ENCODE results near the gene BCL3.

The BCL3 gene

DNA sequence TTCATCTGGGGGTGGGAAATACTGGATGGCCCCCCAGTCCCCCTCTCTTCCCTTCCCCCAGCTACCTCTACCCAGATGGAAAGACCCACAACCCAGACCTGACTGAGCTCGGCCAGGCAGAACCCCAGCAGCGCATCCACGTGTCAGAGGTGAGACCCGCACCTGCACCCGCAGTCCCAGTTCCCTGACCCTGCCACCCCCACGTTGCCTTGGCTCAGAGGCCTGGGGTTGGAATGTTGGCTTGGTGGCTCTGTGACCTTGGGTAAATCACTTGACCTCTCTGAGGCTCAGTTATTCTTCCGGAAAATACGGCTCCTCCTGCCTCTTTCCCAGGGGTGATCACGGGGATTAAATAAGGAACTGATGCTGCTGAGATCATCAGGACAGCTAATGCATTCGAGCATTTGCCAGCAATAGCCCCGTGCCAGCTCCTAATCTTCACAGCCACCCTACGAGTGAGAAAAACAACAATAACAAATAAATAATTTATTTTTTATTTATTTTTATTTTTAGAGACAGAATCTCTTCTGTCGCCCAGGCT is 41.5 kb downstream of the BCL3 start:
- no peak for DNase-seq
- no peak for TF ChIP-seq GATA1 (IDR thresholded peaks at IDR 0.05; ENCODE audit: low read depth, low read length)
- no peak for TF ChIP-seq POLR2A (IDR thresholded peaks at IDR 0.05; ENCODE audit: low read length)

DNA sequence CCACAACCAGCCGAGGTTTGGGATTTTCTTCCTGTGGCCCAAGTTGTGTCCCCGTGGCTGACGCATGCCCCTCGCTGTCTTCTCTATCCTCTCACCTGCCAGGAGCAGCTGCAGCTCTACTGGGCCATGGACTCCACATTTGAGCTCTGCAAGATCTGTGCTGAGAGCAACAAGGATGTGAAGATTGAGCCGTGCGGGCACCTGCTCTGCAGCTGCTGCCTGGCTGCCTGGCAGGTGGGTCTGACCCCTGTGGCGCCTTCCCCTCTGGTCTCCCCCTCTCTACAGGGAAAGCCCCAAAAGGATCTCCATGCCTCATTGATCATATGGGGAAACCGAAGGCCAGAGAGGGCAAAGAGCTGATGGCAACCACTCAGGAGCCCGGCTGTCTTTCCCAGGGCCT is 43.8 kb downstream of the BCL3 start:
- DNase-seq = no peak
- TF ChIP-seq GATA1 (IDR thresholded peaks at IDR 0.05; ENCODE audit: low read depth, low read length) (no peak), POLR2A (IDR thresholded peaks at IDR 0.05; ENCODE audit: low read length) (no peak)

DNA sequence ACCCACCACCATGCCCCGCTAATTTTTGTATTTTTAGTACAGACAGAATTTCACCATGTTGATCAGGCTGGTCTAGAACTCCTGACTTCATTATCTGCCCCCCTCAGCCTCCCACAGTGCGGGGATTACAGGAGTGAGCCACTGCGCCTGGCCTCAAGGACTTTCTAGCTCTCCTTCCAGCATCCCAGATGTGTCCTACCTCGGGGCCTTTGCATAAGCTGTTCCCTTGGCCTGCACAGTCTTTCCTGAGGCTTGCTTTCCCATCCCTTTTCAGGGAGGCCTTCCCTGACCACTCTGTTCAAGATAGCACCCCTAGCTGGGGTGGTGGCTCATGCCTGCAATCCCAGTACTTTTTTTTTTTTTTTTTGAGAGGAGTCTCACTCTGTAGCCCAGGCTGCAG is 46.1 kb downstream of the BCL3 start:
- DNase-seq = no peak
- no peak for TF ChIP-seq GATA1 (IDR thresholded peaks at IDR 0.05; ENCODE audit: low read depth, low read length)
- no peak for TF ChIP-seq POLR2A (IDR thresholded peaks at IDR 0.05; ENCODE audit: low read length)

DNA sequence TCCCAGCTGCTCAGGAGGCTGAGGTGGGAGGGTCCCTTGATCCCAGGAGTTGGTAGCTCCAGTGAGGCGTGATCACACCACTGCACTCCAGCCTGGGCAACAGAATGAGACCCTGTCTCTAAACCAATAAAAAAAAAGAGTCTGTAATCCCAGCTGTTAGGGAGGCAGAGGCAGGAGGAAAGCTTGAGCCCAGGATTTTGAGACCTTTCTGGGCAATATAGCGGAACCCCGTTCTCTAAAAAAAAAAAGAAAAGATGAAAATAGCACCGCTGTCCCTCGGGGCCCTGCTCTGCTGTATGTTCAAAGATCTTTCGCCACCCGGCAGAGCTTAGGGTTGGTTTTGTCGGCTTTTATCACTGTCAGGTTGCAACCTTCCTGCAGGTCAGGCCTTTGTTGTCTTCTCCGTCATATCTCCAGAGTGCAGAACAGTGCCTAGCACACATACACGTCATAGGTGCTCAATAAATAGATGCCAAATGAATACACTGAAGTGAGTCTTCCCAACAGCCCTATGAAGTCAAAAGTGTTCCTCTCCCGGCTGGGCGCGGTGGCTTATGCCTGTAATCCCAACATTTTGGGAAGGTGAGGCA is 47.0 kb downstream of the BCL3 start:
- no peak for DNase-seq
- TF ChIP-seq POLR2A (IDR thresholded peaks at IDR 0.05; ENCODE audit: low read length) = no peak
- TF ChIP-seq GATA1 (IDR thresholded peaks at IDR 0.05; ENCODE audit: low read depth, low read length) = no peak

DNA sequence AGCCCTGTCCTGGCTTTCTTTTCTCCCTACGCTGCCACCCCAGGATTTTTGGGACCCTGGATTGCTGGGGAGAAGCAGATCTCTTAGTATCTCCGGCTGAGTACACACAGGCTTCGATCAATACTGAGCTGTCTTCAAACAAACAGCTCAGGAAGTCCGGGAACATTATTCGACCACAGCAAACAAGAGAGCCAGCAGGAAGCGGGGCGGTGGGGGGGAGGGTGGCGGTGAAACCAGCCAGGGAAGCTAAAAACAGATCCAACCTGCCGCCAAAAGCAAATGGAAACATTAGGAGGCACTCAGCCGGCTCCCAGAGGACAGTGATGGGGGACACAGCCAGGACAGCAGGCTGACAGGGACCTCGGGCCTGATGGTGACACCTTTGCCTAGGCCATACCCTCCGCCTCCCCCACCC is 48.2 kb downstream of the BCL3 start:
- DNase-seq = no peak

DNA sequence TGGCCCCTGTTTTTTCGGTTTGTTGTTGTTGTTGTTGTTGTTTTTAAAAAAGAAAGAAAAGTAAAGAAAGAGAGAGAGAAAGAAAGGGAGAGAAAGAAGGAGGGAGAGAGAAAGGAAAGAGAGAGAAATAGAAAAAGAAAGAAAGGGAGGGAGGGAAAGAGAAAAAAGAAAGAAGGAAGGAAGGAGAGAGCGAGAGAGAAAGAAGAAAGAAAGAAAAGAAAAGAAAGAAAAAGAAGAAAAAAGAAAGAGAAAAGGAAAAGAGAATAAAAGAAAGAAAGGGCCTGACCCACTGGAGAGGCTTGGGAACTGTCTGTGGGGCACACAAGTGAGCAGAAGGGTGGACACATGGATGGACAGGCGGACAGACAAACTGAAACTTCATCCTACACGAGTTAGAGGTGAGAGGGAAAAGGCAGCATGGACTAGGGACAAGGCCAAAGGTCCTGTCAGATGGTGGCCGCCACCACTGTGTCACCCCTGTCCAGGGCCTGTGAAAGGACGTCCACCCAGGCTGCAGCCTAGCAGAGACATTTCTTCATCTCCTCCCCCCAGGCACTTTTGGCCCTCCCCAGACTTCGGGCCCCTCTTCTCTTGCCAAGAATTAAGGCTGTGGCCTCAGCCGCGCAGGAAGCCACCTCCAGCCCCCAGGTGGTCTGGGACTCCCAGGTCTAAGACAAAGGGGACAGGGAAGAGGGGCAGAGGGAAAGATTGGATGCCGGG is 51.3 kb downstream of the BCL3 start:
- TF ChIP-seq POLR2A (IDR thresholded peaks at IDR 0.05; ENCODE audit: low read length) (no peak), GATA1 (IDR thresholded peaks at IDR 0.05; ENCODE audit: low read depth, low read length) (no peak)
- DNase-seq = no peak

More for the DNA sequence above, 48.2 kb downstream of the BCL3 start:
- no peak for TF ChIP-seq GATA1 (IDR thresholded peaks at IDR 0.05; ENCODE audit: low read depth, low read length)
- no peak for TF ChIP-seq POLR2A (IDR thresholded peaks at IDR 0.05; ENCODE audit: low read length)

DNA sequence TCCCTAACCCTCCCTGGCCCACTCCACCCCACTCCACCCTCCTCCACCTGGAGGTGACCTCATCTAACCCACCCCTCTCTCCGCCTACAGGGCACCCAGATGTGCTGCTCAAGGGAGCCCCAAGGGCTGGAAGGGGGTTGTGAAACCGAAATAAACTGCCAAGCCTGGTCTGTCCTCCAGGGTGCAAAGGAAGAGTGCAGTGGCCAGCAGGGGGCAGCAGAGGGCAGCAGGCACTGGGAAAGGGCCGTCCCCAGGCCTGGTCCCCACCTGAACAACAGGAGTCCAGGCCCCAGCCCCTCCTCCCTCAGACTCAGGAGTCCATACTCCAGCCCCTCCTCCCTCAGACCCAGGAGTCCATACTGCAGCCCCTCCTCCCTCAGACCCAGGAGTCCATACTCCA is 52.0 kb downstream of the BCL3 start:
- TF ChIP-seq GATA1 (IDR thresholded peaks at IDR 0.05; ENCODE audit: low read depth, low read length) = no peak
- no peak for TF ChIP-seq POLR2A (IDR thresholded peaks at IDR 0.05; ENCODE audit: low read length)
- DNase-seq = peak; percentile 76 to 86

DNA sequence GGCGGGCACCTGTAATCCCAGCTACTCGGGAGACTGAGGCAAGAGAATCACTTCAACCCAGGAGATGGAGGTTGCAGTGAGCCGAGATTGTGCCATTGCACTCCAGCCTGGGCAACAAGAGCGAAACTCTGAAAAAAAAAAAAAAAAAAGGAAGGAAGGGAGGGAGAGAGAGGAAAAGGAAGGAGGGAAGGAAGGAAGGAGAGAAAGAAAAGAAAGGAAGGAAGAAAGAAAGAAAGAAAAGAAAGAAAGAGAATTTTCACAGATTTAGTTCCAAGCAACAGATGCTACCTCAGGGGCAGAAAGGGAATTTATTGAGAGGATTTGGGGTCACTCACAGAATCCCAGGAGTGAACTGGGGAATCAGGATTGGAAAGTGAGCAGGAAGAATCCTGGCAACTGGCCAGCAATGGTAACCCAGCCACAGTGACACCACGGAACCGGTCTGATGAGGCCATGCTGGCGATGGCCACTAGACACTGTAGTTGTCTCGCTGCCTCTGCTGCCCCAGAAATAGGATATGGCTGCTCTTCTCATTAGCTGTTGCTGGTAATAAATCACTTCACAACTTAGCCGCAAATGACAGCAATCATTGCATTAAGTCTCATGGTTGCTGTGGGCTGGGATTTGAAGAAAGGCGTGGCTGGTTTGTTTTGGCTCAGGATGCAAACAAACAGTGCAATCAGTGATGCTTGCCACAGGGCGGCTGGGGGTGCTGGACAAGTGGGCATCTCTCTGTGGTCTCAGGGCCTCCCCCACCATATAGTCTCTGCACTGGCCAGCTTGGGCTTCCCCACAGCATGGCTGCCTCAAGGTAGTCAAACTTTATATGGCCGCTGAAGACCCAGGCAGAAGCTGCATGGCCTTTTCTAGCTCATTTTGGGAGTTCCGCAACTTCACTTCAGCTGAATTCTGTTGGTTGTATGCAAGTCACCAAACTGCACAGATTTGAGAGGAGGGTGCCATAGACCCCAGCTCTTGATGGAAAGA is 55.2 kb downstream of the BCL3 start:
- DNase-seq = no peak
- TF ChIP-seq GATA1 (IDR thresholded peaks at IDR 0.05; ENCODE audit: low read depth, low read length) = no peak
- TF ChIP-seq POLR2A (IDR thresholded peaks at IDR 0.05; ENCODE audit: low read length) = no peak

DNA sequence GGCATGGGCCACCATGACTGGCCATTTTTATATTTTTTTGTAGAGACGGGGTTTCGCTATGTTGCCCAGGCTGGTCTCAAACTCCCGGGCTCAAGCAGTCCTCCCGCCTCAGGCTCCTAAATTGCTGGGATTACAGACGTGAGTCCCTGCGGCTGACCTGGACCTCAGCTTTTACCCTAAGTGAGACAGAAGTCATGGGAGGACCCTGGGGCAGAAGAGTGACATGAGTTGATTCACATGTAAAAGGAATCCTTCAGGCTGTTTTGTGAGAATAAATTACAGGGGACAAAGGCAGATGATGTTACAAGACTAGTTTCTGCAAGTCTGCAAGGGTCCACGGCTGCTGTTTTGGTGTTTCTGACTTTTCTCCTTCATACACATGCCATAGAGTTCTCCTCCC is 57.8 kb downstream of the BCL3 start:
- no peak for DNase-seq
- no peak for TF ChIP-seq GATA1 (IDR thresholded peaks at IDR 0.05; ENCODE audit: low read depth, low read length)
- TF ChIP-seq POLR2A (IDR thresholded peaks at IDR 0.05; ENCODE audit: low read length) = no peak

DNA sequence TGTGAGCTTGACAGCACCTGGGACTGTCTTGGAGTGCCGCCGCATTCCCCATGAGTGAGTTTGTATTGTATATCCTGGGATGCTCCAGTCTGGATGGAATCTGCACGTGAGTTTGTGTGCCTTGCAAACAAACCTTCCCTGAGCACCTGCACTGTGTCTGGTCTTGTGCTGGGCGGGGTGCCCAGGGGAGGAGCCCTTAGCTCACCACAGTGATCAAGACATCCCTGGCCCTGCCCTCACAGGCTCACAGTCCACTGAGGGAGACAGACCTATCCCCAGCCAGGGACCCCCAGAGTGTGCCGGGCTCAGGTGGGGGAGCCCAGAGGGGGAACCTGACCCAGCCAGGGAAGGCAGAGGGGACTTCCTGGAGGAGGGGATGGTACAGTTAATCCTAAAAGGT is 58.7 kb downstream of the BCL3 start:
- DNase-seq = no peak

DNA sequence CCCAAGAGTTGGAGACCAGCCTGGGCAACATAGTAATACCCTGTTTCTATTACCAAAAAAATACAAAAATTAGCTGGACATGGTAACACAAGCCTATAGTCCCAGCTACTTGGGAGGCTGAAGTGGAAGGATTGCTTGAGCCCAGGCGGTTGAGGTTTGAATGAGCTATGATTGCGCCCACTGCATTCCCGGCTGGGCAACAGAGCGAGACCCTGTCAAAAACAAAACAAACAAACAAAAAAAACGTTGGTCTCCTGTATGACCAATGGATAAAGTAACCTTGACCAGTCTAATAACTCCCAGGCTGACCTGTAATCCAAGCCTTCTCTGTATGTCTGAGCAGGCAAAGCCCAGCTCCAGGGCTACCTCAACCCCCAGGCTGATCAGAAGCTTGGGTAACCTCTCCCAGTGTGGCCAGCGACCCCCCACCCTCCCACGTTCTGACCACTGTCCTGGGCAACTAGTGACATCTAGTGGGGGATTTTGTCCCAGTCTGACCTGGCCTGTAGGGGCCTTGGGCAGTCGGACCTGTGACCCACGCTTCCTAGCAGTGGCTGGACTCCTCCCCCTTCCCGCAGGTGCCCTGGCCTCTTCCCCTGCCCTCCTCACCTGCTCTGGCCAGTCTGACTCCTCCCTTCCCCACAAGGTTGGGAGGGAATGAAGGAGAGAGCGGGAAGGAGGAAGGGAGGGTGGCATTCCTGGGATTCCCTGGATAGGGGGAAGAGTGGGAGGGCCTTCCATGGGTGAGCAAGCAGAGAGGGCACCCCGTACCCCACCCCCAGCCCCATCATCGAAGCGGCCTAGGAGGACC is 59.3 kb downstream of the BCL3 start:
- no peak for DNase-seq
- TF ChIP-seq POLR2A (IDR thresholded peaks at IDR 0.05; ENCODE audit: low read length) = no peak
- TF ChIP-seq GATA1 (IDR thresholded peaks at IDR 0.05; ENCODE audit: low read depth, low read length) = no peak

More for the DNA sequence above, 58.7 kb downstream of the BCL3 start:
- no peak for TF ChIP-seq POLR2A (IDR thresholded peaks at IDR 0.05; ENCODE audit: low read length)
- no peak for TF ChIP-seq GATA1 (IDR thresholded peaks at IDR 0.05; ENCODE audit: low read depth, low read length)

DNA sequence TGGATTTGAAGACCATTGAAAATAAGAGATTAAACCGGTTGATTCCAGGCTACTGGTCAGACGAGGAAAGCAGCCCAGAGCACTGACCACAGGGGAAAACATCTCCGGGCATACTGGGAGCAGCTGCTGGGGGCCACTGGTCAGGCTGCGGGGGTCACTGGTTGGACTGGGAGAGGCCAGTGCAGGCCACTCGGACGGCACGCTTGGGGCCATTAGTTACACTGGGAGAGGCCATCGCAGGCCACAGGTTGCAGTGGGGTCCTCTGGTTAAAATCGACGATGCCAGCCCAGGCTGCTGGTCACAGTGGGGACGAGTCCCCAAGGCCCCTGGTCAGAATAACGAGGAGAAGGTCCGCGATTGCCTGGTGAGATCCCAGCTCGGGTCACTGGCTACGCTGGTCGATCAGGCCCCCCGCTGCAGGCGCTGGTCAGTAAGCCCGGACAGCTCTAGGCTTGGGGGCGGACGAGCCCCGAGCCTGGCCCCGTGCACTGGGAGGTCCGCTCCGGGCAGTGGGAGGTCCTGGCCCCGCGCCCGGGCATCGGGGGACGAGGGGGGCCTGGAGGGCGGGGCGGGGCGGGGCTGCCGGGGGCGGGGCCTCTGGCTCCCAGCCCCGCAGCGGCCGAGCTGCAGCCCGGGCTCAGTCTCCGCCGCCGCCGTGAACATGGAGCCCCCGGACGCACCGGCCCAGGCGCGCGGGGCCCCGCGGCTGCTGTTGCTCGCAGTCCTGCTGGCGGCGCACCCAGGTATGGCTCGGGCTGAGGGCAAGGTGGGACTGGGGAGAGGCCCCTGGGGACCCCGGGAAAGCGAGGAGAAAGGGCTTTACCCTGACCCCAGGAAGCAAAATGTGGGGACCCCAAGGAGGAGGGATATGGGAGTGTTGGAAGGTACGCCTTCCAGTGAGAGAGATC is 60.2 kb downstream of the BCL3 start, which contains the start of gene BCAM:
Gene BCAM, plus strand, starts transcription at position 641 of the 909 bp plus-strand sequence. Its CDS starts 22 bp downstream, at position 663.
- DNase-seq = peak; percentile 42 to 55
- no peak for TF ChIP-seq GATA1 (IDR thresholded peaks at IDR 0.05; ENCODE audit: low read depth, low read length)
- TF ChIP-seq POLR2A (IDR thresholded peaks at IDR 0.05; ENCODE audit: low read length) = no peak

All from erythroblast (primary cell).